Measurements from ENCODE around the gene GPR156.

GRCh38 chr3:120161902-120162301, 123.1 kb downstream of the GPR156 start:
- TF ChIP-seq CTCF (IDR thresholded peaks at IDR 0.05), result no peak
- no peak for TF ChIP-seq POLR2A (IDR thresholded peaks at IDR 0.05)
- no peak for TF ChIP-seq EP300 (IDR thresholded peaks at IDR 0.05)

Data from upper lobe of left lung (tissue), 4 donors.